Stimulated activated CD8-positive, alpha-beta memory T cell treated with anti-CD3 and anti-CD28 coated beads, Interleukin-4, amount 100 ng/mL, for 4 hours (primary cell): ENCODE data around the gene GNAT1.
"Not testable (repeated sequence)": the region's sequence is repeated elsewhere in the genome, so short reads cannot be mapped to it uniquely, and the experiment has no call there.

Experiments used
- DNase-seq, 2 donors: peaks; one replicate each; pipeline ENCODE4 v3.0.0-alpha.2; 2020; ENCODE audit warnings: low read depth in 2 of 2, low spot score in 1 of 2

GNAT1 gene

GRCh38 chr3:50201573-50202315 lies 10.3 kb downstream of the GNAT1 start:
- no peak for DNase-seq

- DNase-seq, result no peak
These were observed 11.1 kb downstream of the GNAT1 start for GRCh38 chr3:50202353-50203112.

GRCh38 chr3:50203113-50203808 lies 11.9 kb downstream of the GNAT1 start:
- no peak for DNase-seq

GRCh38 chr3:50203809-50204803 lies 12.7 kb downstream of the GNAT1 start:
- DNase-seq, result no peak

GRCh38 chr3:50204804-50205412 lies 13.5 kb downstream of the GNAT1 start, which contains the start of gene SLC38A3:
SLC38A3 (plus strand) TSS chr3:50205271; CDS start chr3:50214200, 8,929 bp downstream.
- DNase-seq, result no peak

- no peak for DNase-seq
These were observed 14.2 kb downstream of the GNAT1 start for GRCh38 chr3:50205413-50206276.

GRCh38 chr3:50207359-50208042 lies 16.1 kb downstream of the GNAT1 start:
- DNase-seq, result no peak

GRCh38 chr3:50208677-50209344 lies 17.4 kb downstream of the GNAT1 start:
- DNase-seq, result no peak

GRCh38 chr3:50210176-50210509 lies 18.7 kb downstream of the GNAT1 start:
- no peak for DNase-seq

GRCh38 chr3:50210510-50211367 lies 19.3 kb downstream of the GNAT1 start:
- DNase-seq, result no peak

GRCh38 chr3:50211368-50211717 lies 19.9 kb downstream of the GNAT1 start:
- DNase-seq, result not testable (repeated sequence)

- no peak for DNase-seq
These were observed 20.5 kb downstream of the GNAT1 start for GRCh38 chr3:50211930-50212329.

GRCh38 chr3:50212502-50212901 lies 21.1 kb downstream of the GNAT1 start:
- DNase-seq, result no peak

GRCh38 chr3:50212971-50213370 lies 21.6 kb downstream of the GNAT1 start:
- DNase-seq, result no peak

GRCh38 chr3:50213373-50213772 lies 22.0 kb downstream of the GNAT1 start:
- DNase-seq, result no peak

- no peak for DNase-seq
These were observed 23.4 kb downstream of the GNAT1 start for GRCh38 chr3:50214824-50215223.

- no peak for DNase-seq
These were observed 24.1 kb downstream of the GNAT1 start for GRCh38 chr3:50215529-50215928.
